OCI-LY1 (cell line): Measurements from ENCODE around the gene SLFN12.
"Not testable (repeated sequence)": the region's sequence is repeated elsewhere in the genome, so short reads cannot be mapped to it uniquely, and the experiment has no call there.

ENCODE experiments used
- H2AFZ ChIP-seq: fragments of 200-600 bp; sonication (generic), shearing (Covaris generic); 2 replicates; pipeline ENCODE4 v1.6.0; 2014; ENCODE audit warnings: antibody characterized with exemption, mild to moderate bottlenecking, low read length
- H3F3A ChIP-seq: fragments of 200-600 bp; sonication (generic), shearing (Covaris generic); 2 replicates; pipeline ENCODE4 v1.6.0; 2014; ENCODE audit warnings: mild to moderate bottlenecking, antibody characterized with exemption, low read length, moderate library complexity; ENCODE audit not compliant: insufficient read depth
- H3K27ac ChIP-seq: fragments of 200-600 bp; sonication (generic); 2 replicates; pipeline ENCODE4 v1.5.1; 2014; ENCODE audit warnings: low read length, mixed run types, mild to moderate bottlenecking, low read depth; ENCODE audit not compliant: poor library complexity, severe bottlenecking
- H3K27me3 ChIP-seq: fragments of 200-600 bp; sonication (generic); 2 replicates; pipeline ENCODE4 v1.6.0; 2014; ENCODE audit warnings: antibody characterized with exemption, mild to moderate bottlenecking, low read length, moderate library complexity; ENCODE audit not compliant: insufficient read depth
- H3K36me3 ChIP-seq: fragments of 200-600 bp; sonication (generic); 2 replicates; pipeline ENCODE4 v1.6.1; 2014; ENCODE audit warnings: mild to moderate bottlenecking, antibody characterized with exemption, low read length, moderate library complexity, mixed read lengths; ENCODE audit not compliant: insufficient read depth
- H3K4me1 ChIP-seq: fragments of 200-600 bp; sonication (generic); 2 replicates; pipeline ENCODE4 v1.5.1; 2014; ENCODE audit warnings: mild to moderate bottlenecking, low read length, moderate library complexity; ENCODE audit not compliant: insufficient read depth, severe bottlenecking
- H3K4me2 ChIP-seq: fragments of 200-600 bp; sonication (generic), shearing (Covaris generic); 2 replicates; pipeline ENCODE4 v1.6.1; 2014; ENCODE audit warnings: low read length
- H3K4me3 ChIP-seq: fragments of 200-600 bp; sonication (generic); 2 replicates; pipeline ENCODE4 v1.5.1; 2014; ENCODE audit warnings: low read length, low read depth, mild to moderate bottlenecking, mixed read lengths; ENCODE audit not compliant: poor library complexity, severe bottlenecking
- H3K79me2 ChIP-seq: fragments of 200-600 bp; shearing (Covaris generic); 2 replicates; pipeline ENCODE4 v1.6.1; 2016; ENCODE audit warnings: mixed run types, low read length, mixed read lengths; ENCODE audit not compliant: insufficient read depth
- H3K9ac ChIP-seq: fragments of 200-600 bp; sonication (generic), shearing (Covaris generic); 2 replicates; pipeline ENCODE4 v1.6.1; 2014; ENCODE audit warnings: mild to moderate bottlenecking, low read length, mixed read lengths
- H3K9me2 ChIP-seq: fragments of 200-600 bp; sonication (generic), shearing (Covaris generic); 2 replicates; pipeline ENCODE4 v1.6.1; 2014; ENCODE audit warnings: low read depth, mild to moderate bottlenecking, low read length, mixed read lengths
- H3K9me3 ChIP-seq: fragments of 200-600 bp; shearing (Covaris generic); 2 replicates; pipeline ENCODE4 v1.6.1; 2014; ENCODE audit warnings: low read length, mixed read lengths
- H4K20me1 ChIP-seq: fragments of 200-600 bp; sonication (generic), shearing (Covaris generic); 2 replicates; pipeline ENCODE4 v1.6.0; 2016; ENCODE audit warnings: mild to moderate bottlenecking, low read length; ENCODE audit not compliant: insufficient read depth
- EZH2 ChIP-seq: fragments of 200-600 bp; sonication (generic), shearing (Covaris generic); IDR thresholded peaks from 2 replicates; pipeline ENCODE4 v1.8.0; 2017; ENCODE audit warnings: borderline replicate concordance, mixed run types, mild to moderate bottlenecking, antibody characterized with exemption, low read length, moderate library complexity, mixed read lengths
- TF ChIP-seq, protein P1 (sequence below): fragments of 200-600 bp; sonication (generic), shearing (Covaris generic); IDR thresholded peaks from 2 replicates; pipeline ENCODE4 v1.5.1; 2017; ENCODE audit warnings: mild to moderate bottlenecking, antibody characterized with exemption, low read length, moderate library complexity, mixed read lengths

Gene SLFN12

DNA sequence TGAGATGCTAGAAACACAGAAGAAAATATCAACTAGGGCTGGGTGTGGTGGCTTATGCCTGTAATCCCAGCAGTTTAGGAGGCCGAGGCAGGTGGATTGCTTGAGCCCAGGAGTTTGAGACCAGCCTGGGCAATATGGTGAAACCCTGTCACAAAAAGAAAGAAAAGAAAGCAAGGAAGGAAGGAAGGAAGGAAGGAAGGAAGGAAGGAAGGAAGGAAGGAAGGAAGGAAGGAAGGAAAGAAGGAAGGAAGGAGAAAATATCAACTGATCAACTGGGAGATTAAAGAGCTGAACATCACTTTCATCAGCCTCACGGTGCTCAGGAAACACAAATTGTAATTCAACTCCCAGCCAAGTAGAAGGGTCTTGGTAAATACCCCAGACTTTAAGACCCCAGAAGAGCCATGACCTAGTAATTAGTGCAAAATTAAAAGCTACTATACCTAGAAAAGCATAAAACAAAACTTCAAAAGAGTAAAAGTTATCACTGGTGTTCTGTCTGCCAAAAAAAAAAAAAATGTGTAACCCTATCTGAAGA is 44.1 kb upstream of the SLFN12 start:
- H3F3A ChIP-seq, result no peaks in the 10 kb centered on the region
- no peaks in the 10 kb centered on the region for H3K79me2 ChIP-seq
- no peaks in the 10 kb centered on the region for H3K9me3 ChIP-seq
- H3K27ac ChIP-seq, result no peak overlapping the region
- H3K27me3 ChIP-seq, result no peaks in the 10 kb centered on the region
- H2AFZ ChIP-seq, result no peak overlapping the region
- no peak overlapping the region for H3K4me3 ChIP-seq
- H3K9ac ChIP-seq, result no peak overlapping the region
- no peak overlapping the region for H3K4me2 ChIP-seq
- no peaks in the 10 kb centered on the region for H3K9me2 ChIP-seq
- H3K36me3 ChIP-seq, result no peaks in the 10 kb centered on the region
- H3K4me1 ChIP-seq, result no peaks in the 10 kb centered on the region
- H4K20me1 ChIP-seq, result no peaks in the 10 kb centered on the region
- no peak for TF ChIP-seq EZH2

DNA sequence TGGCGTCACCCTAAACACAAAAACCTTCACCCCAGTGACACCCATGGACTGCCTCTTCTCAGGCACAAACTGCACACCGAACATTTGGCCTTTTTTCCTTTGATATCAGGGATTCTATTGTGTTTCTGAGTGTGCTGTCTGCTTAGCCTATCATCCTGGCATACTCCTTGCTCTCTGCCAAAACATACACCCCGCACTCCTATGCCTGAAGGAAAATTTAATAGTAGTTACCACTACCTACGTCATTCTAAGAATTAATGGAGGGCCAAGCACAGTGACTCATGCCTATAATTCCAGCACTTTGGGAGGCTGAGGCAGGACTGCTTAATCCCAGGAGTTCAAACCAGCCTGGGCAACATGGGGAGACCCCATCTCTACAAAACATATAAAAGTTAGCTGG is 36.2 kb upstream of the SLFN12 start:
- Histone ChIP-seq H3K79me2 (no peaks in the 10 kb centered on the region), H3K9me3 (no peaks in the 10 kb centered on the region), H3K4me2 (no peak overlapping the region), H3K4me1 (no peaks in the 10 kb centered on the region), H4K20me1 (no peaks in the 10 kb centered on the region), H2AFZ (no peak overlapping the region), H3K27ac (no peak overlapping the region), H3K36me3 (no peaks in the 10 kb centered on the region), H3K9me2 (no peaks in the 10 kb centered on the region), H3K9ac (no peak overlapping the region), H3F3A (no peaks in the 10 kb centered on the region), H3K4me3 (no peak overlapping the region), H3K27me3 (no peaks in the 10 kb centered on the region)
- TF ChIP-seq, protein P1, sequence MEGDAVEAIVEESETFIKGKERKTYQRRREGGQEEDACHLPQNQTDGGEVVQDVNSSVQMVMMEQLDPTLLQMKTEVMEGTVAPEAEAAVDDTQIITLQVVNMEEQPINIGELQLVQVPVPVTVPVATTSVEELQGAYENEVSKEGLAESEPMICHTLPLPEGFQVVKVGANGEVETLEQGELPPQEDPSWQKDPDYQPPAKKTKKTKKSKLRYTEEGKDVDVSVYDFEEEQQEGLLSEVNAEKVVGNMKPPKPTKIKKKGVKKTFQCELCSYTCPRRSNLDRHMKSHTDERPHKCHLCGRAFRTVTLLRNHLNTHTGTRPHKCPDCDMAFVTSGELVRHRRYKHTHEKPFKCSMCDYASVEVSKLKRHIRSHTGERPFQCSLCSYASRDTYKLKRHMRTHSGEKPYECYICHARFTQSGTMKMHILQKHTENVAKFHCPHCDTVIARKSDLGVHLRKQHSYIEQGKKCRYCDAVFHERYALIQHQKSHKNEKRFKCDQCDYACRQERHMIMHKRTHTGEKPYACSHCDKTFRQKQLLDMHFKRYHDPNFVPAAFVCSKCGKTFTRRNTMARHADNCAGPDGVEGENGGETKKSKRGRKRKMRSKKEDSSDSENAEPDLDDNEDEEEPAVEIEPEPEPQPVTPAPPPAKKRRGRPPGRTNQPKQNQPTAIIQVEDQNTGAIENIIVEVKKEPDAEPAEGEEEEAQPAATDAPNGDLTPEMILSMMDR, result no peak
- TF ChIP-seq EZH2, result no peak

DNA sequence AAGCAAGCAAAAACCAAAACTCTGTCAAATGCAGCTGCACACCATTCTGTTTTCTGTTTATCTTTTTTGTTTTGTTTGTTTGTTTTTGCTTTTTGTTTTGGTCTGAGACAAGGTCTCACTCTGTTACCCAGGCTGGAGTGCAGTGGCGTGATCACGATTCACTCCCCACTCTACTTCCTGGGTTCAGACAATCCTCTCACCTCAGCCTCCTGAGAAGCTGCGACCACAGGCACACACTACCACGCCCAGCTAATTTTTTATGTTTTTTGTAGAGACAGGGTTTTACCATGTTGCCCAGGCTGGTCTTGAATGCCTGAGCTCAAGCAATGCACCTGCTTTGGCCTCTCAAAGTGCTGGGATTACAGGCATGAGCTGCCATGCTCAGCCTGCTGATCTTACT is 35.5 kb upstream of the SLFN12 start:
- no peaks in the 10 kb centered on the region for H3K36me3 ChIP-seq
- no peak overlapping the region for H3K27ac ChIP-seq
- H3K27me3 ChIP-seq, result no peaks in the 10 kb centered on the region
- no peaks in the 10 kb centered on the region for H3K9me3 ChIP-seq
- H3K9ac ChIP-seq, result no peak overlapping the region
- no peaks in the 10 kb centered on the region for H3K79me2 ChIP-seq
- H3K4me1 ChIP-seq, result no peaks in the 10 kb centered on the region
- TF ChIP-seq EZH2, result no peak
- TF ChIP-seq, protein P1, result no peak
- H4K20me1 ChIP-seq, result no peaks in the 10 kb centered on the region
- no peaks in the 10 kb centered on the region for H3F3A ChIP-seq
- no peak overlapping the region for H2AFZ ChIP-seq
- H3K4me3 ChIP-seq, result no peak overlapping the region
- H3K9me2 ChIP-seq, result no peaks in the 10 kb centered on the region
- H3K4me2 ChIP-seq, result no peak overlapping the region

GRCh38 chr17:35460354-35460851 is 28.1 kb upstream of the SLFN12 start:
- H3F3A ChIP-seq, result no peaks in the 10 kb centered on the region
- no peaks in the 10 kb centered on the region for H4K20me1 ChIP-seq
- no peaks in the 10 kb centered on the region for H3K27me3 ChIP-seq
- H3K4me3 ChIP-seq, result peak overlapping the region; percentile 50
- no peaks in the 10 kb centered on the region for H3K79me2 ChIP-seq
- H3K9me2 ChIP-seq, result no peaks in the 10 kb centered on the region
- TF ChIP-seq, protein P1, result no peak
- no peak for TF ChIP-seq EZH2
- peak overlapping the region; percentile 52 for H3K4me2 ChIP-seq
- no peaks in the 10 kb centered on the region for H3K9me3 ChIP-seq
- peak overlapping the region; percentile 25; the same call in 1 of the 2 replicates for H3K9ac ChIP-seq
- peak overlapping the region; percentile 78; the same call in 1 of the 2 replicates for H2AFZ ChIP-seq
- no peak overlapping the region for H3K27ac ChIP-seq
- no peaks in the 10 kb centered on the region; the same call in 1 of the 2 replicates for H3K36me3 ChIP-seq
- H3K4me1 ChIP-seq, result peaks cover 8% of the 10 kb centered on the region

GRCh38 chr17:35454035-35454434 is 21.7 kb upstream of the SLFN12 start:
- H3K4me3 ChIP-seq, H3K79me2 ChIP-seq, H3K4me1 ChIP-seq, H3K27me3 ChIP-seq, H3K9ac ChIP-seq, H3F3A ChIP-seq, H3K27ac ChIP-seq, H3K9me2 ChIP-seq, H3K4me2 ChIP-seq, H3K9me3 ChIP-seq, H2AFZ ChIP-seq, H4K20me1 ChIP-seq, H3K36me3 ChIP-seq: not testable (repeated sequence)
